B cell (primary cell): Measurements from ENCODE around the gene TMEM151A. TPM values are rescaled to one million over a fixed set of nuclear protein-coding genes. Genes with fewer than 3 reads are reported as not detected.
A peak's percentile ranks its signal among the peaks of the same experiment; 100 is the strongest.

ENCODE experiments used
- ATAC-seq: fragments of 200-7000 bp; cut with Tn5 transposase; one replicate; pipeline ENCODE4 v1.10.0; 2021; ENCODE audit warnings: low read depth, mild to moderate bottlenecking, moderate number of reproducible peaks, moderate library complexity
- CTCF ChIA-PET: fragments of 350-600 bp; sonication (Branson Sonifier 250); formaldehyde crosslinking; loops from one replicate; lab custom pipeline; 2021; ENCODE audit warnings: antibody characterized with exemption, inconsistent platforms; lab: Charles Lee
- POLR2A ChIA-PET: fragments of 350-600 bp; sonication (Branson Sonifier 250); formaldehyde crosslinking; loops from one replicate; lab custom pipeline; 2021; ENCODE audit warnings: antibody characterized with exemption; lab: Charles Lee
- DNase-seq: peaks from one replicate; pipeline ENCODE4 v3.0.0; 2013
- H2AFZ ChIP-seq: 2 replicates; pipeline ENCODE4 v1.6.1; 2012; ENCODE audit warnings: mild to moderate bottlenecking, low read depth, low read length; ENCODE audit not compliant: insufficient read depth, poor library complexity, severe bottlenecking
- H3K27ac ChIP-seq, 2 donors: 1 replicate in 1 of 2; 2 replicates in 1 of 2; pipeline ENCODE4 v1.5.1; 2012 to 2013; ENCODE audit warnings: low read length in 2 of 2, mild to moderate bottlenecking in 2 of 2, moderate library complexity in 1 of 2
- H3K27me3 ChIP-seq, 4 experiments: fragments of 200-600 bp in 1 of 4; sonication (generic) in 1 of 4; replicated peaks in 1 of 4; 1 replicate in 2 of 4; 2 replicates in 2 of 4; pipeline versions ENCODE4 v1.6.1 to v1.7.0; 2013 to 2016; ENCODE audit warnings: low read length in 3 of 4, mild to moderate bottlenecking in 2 of 4, mixed read lengths in 1 of 4, moderate library complexity in 1 of 4; ENCODE audit not compliant: insufficient read depth in 4 of 4, control insufficient read depth in 3 of 4; ENCODE audit errors: control extremely low read depth in 1 of 4
- H3K36me3 ChIP-seq, 2 experiments: replicated peaks in 1 of 2; 1 replicate in 1 of 2; 2 replicates in 1 of 2; pipeline versions ENCODE4 v1.6.1 to v1.7.1; 2013; ENCODE audit warnings: low read length in 1 of 2; ENCODE audit not compliant: insufficient read depth in 2 of 2, control insufficient read depth in 1 of 2; ENCODE audit errors: control extremely low read depth in 1 of 2, extremely low read depth in 1 of 2
- H3K4me1 ChIP-seq, 2 donors: fragments of 200-600 bp in 1 of 2; sonication (generic) in 1 of 2; 1 replicate in 1 of 2; 2 replicates in 1 of 2; pipeline versions ENCODE4 v1.5.1 to v1.6.1; 2013 to 2017; ENCODE audit warnings: low read length in 2 of 2; ENCODE audit not compliant: control insufficient read depth in 2 of 2, insufficient read depth in 2 of 2
- H3K4me2 ChIP-seq: replicated peaks from 2 replicates; pipeline ENCODE3; 2012; ENCODE audit warnings: mild to moderate bottlenecking, low read depth, low read length; ENCODE audit not compliant: poor library complexity, severe bottlenecking
- H3K4me3 ChIP-seq, 5 experiments: fragments of 200-600 bp in 1 of 5; sonication (generic) in 1 of 5; 1 replicate in 3 of 5; 2 replicates in 2 of 5; pipeline versions ENCODE4 v1.5.1 to v1.7.0; 2011 to 2016; ENCODE audit warnings: low read length in 4 of 5, mild to moderate bottlenecking in 4 of 5, low read depth in 2 of 5, control low read depth in 1 of 5, moderate library complexity in 1 of 5; ENCODE audit not compliant: insufficient read depth in 1 of 5; ENCODE audit errors: control extremely low read depth in 1 of 5, extremely low read depth in 1 of 5
- H3K79me2 ChIP-seq: fragments of 200-600 bp; sonication (generic); one replicate; pipeline ENCODE4 v1.6.0; 2016; ENCODE audit warnings: low read length; ENCODE audit not compliant: control insufficient read depth, insufficient read depth
- H3K9ac ChIP-seq: fragments of 200-600 bp; sonication (generic); 2 replicates; pipeline ENCODE4 v1.6.1; 2017; ENCODE audit warnings: mild to moderate bottlenecking, low read length, moderate library complexity
- H3K9me3 ChIP-seq, 3 donors: one replicate each; pipeline versions ENCODE4 v1.6.1 to v1.7.1; 2013; ENCODE audit warnings: low read length in 2 of 3; ENCODE audit not compliant: control insufficient read depth in 2 of 3, insufficient read depth in 1 of 3; ENCODE audit errors: control extremely low read depth in 1 of 3
- H4K20me1 ChIP-seq: 2 replicates; pipeline ENCODE4 v1.6.0; 2012; ENCODE audit warnings: mild to moderate bottlenecking, low read length; ENCODE audit not compliant: insufficient read depth, control insufficient read depth, poor library complexity, severe bottlenecking
- H3K27ac Mint-ChIP-seq: one replicate; pipeline ENCODE4 v1.8.0; 2021; ENCODE audit warnings: mixed read lengths
- H3K27me3 Mint-ChIP-seq: one replicate; pipeline ENCODE4 v1.8.0; 2021; ENCODE audit warnings: mixed read lengths
- H3K4me1 Mint-ChIP-seq: one replicate; pipeline ENCODE4 v1.8.0; 2021; ENCODE audit warnings: mixed read lengths
- H3K4me3 Mint-ChIP-seq: one replicate; pipeline ENCODE4 v1.8.0; 2021; ENCODE audit warnings: mixed read lengths
- H3K9me3 Mint-ChIP-seq: one replicate; pipeline ENCODE4 v1.8.0; 2022; ENCODE audit warnings: mixed read lengths; ENCODE audit not compliant: insufficient read depth
- CTCF ChIP-seq: fragments of 200-600 bp; IDR thresholded peaks from one replicate; pipeline ENCODE4 v1.8.0; 2022; ENCODE audit warnings: antibody characterized with exemption, mild to moderate bottlenecking
- EZH2 ChIP-seq: IDR thresholded peaks from 2 replicates; pipeline ENCODE4 v1.6.1; 2012; ENCODE audit warnings: borderline replicate concordance, low read depth, mild to moderate bottlenecking, moderate library complexity, low read length; ENCODE audit not compliant: insufficient read depth, poor library complexity, severe bottlenecking
- WGBS: methylation state at CpG from one replicate; pipeline ENCODE4 v1.1.5; 2013; ENCODE audit warnings: missing lambda C conversion rate; ENCODE audit not compliant: insufficient coverage; 5-methylcytosine and 5-hydroxymethylcytosine counted together
- intact Hi-C: fragments of 100-400 bp; cut with micrococcal nuclease; formaldehyde crosslinking; loops from one replicate; pipeline ENCODE4 v1.10.0; 2022
- polyA plus RNA-seq: library from polyadenylated mRNA; depleted of rRNA; stranded (reverse); fragments of >200 nt; gene quantifications from 2 replicates; pipeline ENCODE4 v1.2.3, GENCODE V29; 2012
- total RNA-seq, 2 donors: library from RNA; stranded (reverse); fragments of 120-200 nt in 1 of 2; gene quantifications; 1 replicate in 1 of 2; 2 replicates in 1 of 2; pipeline versions ENCODE4 v1.2.3 to v1.2.4, GENCODE V29; 2013 to 2022

The TMEM151A gene
- total and polyA plus RNA-seq, 2 donors (not counting 1 experiment from before 2014, with no cell fraction given), result 0.17 to 1.1 TPM

- intact Hi-C loops, result no loop called here
Measured at GRCh38 chr11:66316849-66317251, 25.2 kb downstream of the TMEM151A start, which contains the start of gene CD248. CD248 (minus strand) TSS chr11:66317044; CDS start chr11:66317027, 17 bp downstream.

More at GRCh38 chr11:66316849-66317251, 25.2 kb downstream of the TMEM151A start, which contains the start of gene CD248:
- Histone ChIP-seq H3K9me3 (no peaks in the 10 kb centered on the region), H3K36me3 (no peaks in the 10 kb centered on the region), H3K4me2 (peak within 1 kb of the TSS; percentile 77), H3K27ac (peak within 1 kb of the TSS; percentile 76 to 95), H3K4me3 (peak within 1 kb of the TSS in 4 of 5 experiments; percentile 6 to 51 (median 20)), H3K9ac (peak within 1 kb of the TSS; percentile 47), H3K79me2 (no peaks in the 10 kb centered on the region), H3K27me3 (no peaks in the 10 kb centered on the region), H3K4me1 (peaks cover 35 to 40% of the 10 kb centered on the region in 2 donors), H4K20me1 (no peaks in the 10 kb centered on the region), H2AFZ (peak within 1 kb of the TSS; percentile 50)
- H3K27me3 Mint-ChIP-seq, result no peaks in the 10 kb centered on the region
- peak within 1 kb of the TSS; percentile 91 for H3K4me3 Mint-ChIP-seq
- ChIA-PET CTCF (interaction anchor here (0.9 to 2.0 kb wide), 4 partner anchors 7 to 28 kb away, joined by 3 to 6 read pairs (median 5); partner anchors contain the start of gene YIF1A), POLR2A (interaction anchor here (0.6 to 1.4 kb wide), 7 partner anchors 28 to 440 kb away, joined by 3 to 7 read pairs (median 5); partner anchors contain the start of gene SLC29A2)
- ATAC-seq, result no peak
- peaks cover 48% of the 10 kb centered on the region for H3K4me1 Mint-ChIP-seq
- DNase-seq, result no peak
- no peaks in the 10 kb centered on the region for H3K9me3 Mint-ChIP-seq
- 17% methylated on average over 22 of the region's 29 CpGs for WGBS
- TF ChIP-seq EZH2 (no peak), CTCF (no peak)
- peak within 1 kb of the TSS; percentile 98 for H3K27ac Mint-ChIP-seq
